ENCODE data around the gene CTNNA2.

DNA sequence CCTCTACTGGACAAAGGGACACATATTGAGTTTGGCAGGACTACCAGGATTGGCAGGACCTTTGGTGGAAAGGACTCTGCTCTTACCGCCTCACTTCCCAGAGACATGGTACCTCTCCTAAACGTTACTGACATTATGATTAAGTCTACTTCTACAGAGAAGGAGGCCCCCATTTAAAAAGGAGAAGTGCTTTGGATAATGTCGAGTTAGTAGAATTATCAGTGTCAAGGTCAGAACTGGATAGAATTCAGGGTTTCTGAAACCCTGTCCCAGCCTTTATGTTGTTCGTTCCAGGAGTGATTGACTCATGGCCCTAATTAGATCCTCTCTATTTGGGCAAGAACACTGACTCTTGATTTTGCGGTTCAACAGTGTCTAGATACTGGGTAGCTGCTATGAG lies 745.9 kb downstream of the CTNNA2 start:
- no peak for TF ChIP-seq POLR2A (IDR thresholded peaks at IDR 0.05)
- TF ChIP-seq, protein P1, sequence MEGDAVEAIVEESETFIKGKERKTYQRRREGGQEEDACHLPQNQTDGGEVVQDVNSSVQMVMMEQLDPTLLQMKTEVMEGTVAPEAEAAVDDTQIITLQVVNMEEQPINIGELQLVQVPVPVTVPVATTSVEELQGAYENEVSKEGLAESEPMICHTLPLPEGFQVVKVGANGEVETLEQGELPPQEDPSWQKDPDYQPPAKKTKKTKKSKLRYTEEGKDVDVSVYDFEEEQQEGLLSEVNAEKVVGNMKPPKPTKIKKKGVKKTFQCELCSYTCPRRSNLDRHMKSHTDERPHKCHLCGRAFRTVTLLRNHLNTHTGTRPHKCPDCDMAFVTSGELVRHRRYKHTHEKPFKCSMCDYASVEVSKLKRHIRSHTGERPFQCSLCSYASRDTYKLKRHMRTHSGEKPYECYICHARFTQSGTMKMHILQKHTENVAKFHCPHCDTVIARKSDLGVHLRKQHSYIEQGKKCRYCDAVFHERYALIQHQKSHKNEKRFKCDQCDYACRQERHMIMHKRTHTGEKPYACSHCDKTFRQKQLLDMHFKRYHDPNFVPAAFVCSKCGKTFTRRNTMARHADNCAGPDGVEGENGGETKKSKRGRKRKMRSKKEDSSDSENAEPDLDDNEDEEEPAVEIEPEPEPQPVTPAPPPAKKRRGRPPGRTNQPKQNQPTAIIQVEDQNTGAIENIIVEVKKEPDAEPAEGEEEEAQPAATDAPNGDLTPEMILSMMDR (IDR thresholded peaks at IDR 0.05) = no peak

Data from uterus (tissue), 2 donors.